ENCODE results near the gene MRPS5. TPM values are rescaled to one million over a fixed set of nuclear protein-coding genes. Genes with fewer than 3 reads are reported as not detected.

Gene MRPS5
- total RNA-seq, 1 experiment from 2014 or later, result 91.1 TPM

Other genes with a start within 250 kb of the MRPS5 start
- not detected in 2 replicates for gene MAL, start 96.1 kb downstream of the MRPS5 start, total RNA-seq (2014; rRNA removed; shearing (Covaris generic))
- 0.58 and 5.7 TPM in 2 replicates for gene ZNF514, start 38.0 kb upstream of the MRPS5 start, total RNA-seq (2014; rRNA removed; shearing (Covaris generic))
- 2.5 and 3.2 TPM in 2 replicates for gene ZNF2, start 44.0 kb upstream of the MRPS5 start, total RNA-seq (2014; rRNA removed; shearing (Covaris generic))
- gene ZNF892, start 85.7 kb upstream of the MRPS5 start, total RNA-seq (2014; rRNA removed; shearing (Covaris generic)), result 0.32 and 1.5 TPM in 2 replicates
- gene PROM2, start 152.6 kb upstream of the MRPS5 start, total RNA-seq (2014; rRNA removed; shearing (Covaris generic)), result not detected in 2 replicates
- 0.71 and 1.6 TPM in 2 replicates for gene KCNIP3, start 175.5 kb upstream of the MRPS5 start, total RNA-seq (2014; rRNA removed; shearing (Covaris generic))